HEK293 (cell line): Measurements from ENCODE around the gene FLG2.

Experiments used
- CTCF ChIA-PET: fragments of 350-600 bp; formaldehyde crosslinking; extraction: SDS; loops from one replicate; lab custom pipeline; 2021; ENCODE audit warnings: antibody characterized with exemption; lab: Yijun Ruan, JAX
- POLR2A ChIA-PET: fragments of 300-600 bp; formaldehyde crosslinking; extraction: SDS; loops from one replicate; lab custom pipeline; 2020; ENCODE audit warnings: antibody characterized with exemption, inconsistent platforms; lab: Yijun Ruan, JAX
- H3K27ac ChIP-seq: fragments of 200-500 bp; sonication (Bioruptor generic); 2 replicates; pipeline ENCODE4 v1.5.1; 2014; ENCODE audit warnings: low read depth, low read length, control low read depth, inconsistent platforms; ENCODE audit errors: extremely low read depth
- H3K36me3 ChIP-seq, 2 experiments: fragments of 200-500 bp in 1 of 2; sonication (Bioruptor generic) in 1 of 2; 1 replicate in 1 of 2; 2 replicates in 1 of 2; pipeline ENCODE4 v1.5.1; 2014 to 2017; ENCODE audit warnings: inconsistent platforms in 2 of 2, low read length in 2 of 2; ENCODE audit not compliant: control insufficient read depth in 2 of 2, insufficient read depth in 1 of 2
- H3K4me1 ChIP-seq: fragments of 200-500 bp; sonication (Bioruptor generic); 2 replicates; pipeline ENCODE4 v1.5.1; 2014; ENCODE audit warnings: mild to moderate bottlenecking, low read length, inconsistent platforms; ENCODE audit not compliant: control insufficient read depth, insufficient read depth
- H3K4me3 ChIP-seq: 2 replicates; pipeline ENCODE4 v1.5.1; 2011; ENCODE audit warnings: low read depth, mild to moderate bottlenecking, control low read depth, low read length, moderate library complexity
- H3K9me3 ChIP-seq: fragments of 200-500 bp; sonication (Bioruptor generic); 2 replicates; pipeline ENCODE4 v1.5.1; 2014; ENCODE audit warnings: low read depth, low read length, inconsistent platforms; ENCODE audit not compliant: control insufficient read depth, insufficient read depth
- FEZF1 ChIP-seq: fragments of 450-650 bp; formaldehyde crosslinking; IDR thresholded peaks from 2 replicates; pipeline ENCODE4 v1.5.1; 2016; ENCODE audit warnings: missing biosample characterization, missing genetic modification characterization
- GLIS1 ChIP-seq: fragments of 450-650 bp; formaldehyde crosslinking; IDR thresholded peaks from 2 replicates; pipeline ENCODE4 v1.5.1; 2016; ENCODE audit warnings: missing biosample characterization, missing genetic modification characterization
- SALL2 ChIP-seq: fragments of 450-650 bp; formaldehyde crosslinking; IDR thresholded peaks from 2 replicates; pipeline ENCODE4 v1.5.0; 2017; ENCODE audit warnings: missing biosample characterization, mild to moderate bottlenecking, missing genetic modification characterization, borderline replicate concordance
- ZNF10 ChIP-seq: fragments of 450-650 bp; formaldehyde crosslinking; IDR thresholded peaks from 2 replicates; pipeline ENCODE4 v1.5.1; 2017; ENCODE audit warnings: missing biosample characterization, missing genetic modification characterization
- ZNF121 ChIP-seq: fragments of 450-650 bp; formaldehyde crosslinking; IDR thresholded peaks from 2 replicates; pipeline ENCODE4 v1.5.1; 2016; ENCODE audit warnings: missing biosample characterization, missing genetic modification characterization
- ZNF140 ChIP-seq: fragments of 450-650 bp; formaldehyde crosslinking; IDR thresholded peaks from 2 replicates; pipeline ENCODE4 v1.5.1; 2016; ENCODE audit warnings: missing biosample characterization, missing genetic modification characterization
- ZNF157 ChIP-seq: fragments of 450-650 bp; formaldehyde crosslinking; IDR thresholded peaks from 2 replicates; pipeline ENCODE4 v1.5.1; 2016; ENCODE audit warnings: missing biosample characterization, missing genetic modification characterization
- ZNF19 ChIP-seq: fragments of 450-650 bp; formaldehyde crosslinking; IDR thresholded peaks from 2 replicates; pipeline ENCODE4; 2016; ENCODE audit warnings: missing biosample characterization, missing genetic modification characterization, low read depth
- ZNF223 ChIP-seq: fragments of 450-650 bp; formaldehyde crosslinking; IDR thresholded peaks from 2 replicates; pipeline ENCODE4 v1.5.1; 2016; ENCODE audit warnings: missing biosample characterization, missing genetic modification characterization
- ZNF248 ChIP-seq: fragments of 450-650 bp; formaldehyde crosslinking; IDR thresholded peaks from 2 replicates; pipeline ENCODE4 v1.5.1; 2017; ENCODE audit warnings: missing biosample characterization, missing genetic modification characterization
- ZNF394 ChIP-seq: fragments of 450-650 bp; formaldehyde crosslinking; IDR thresholded peaks from 2 replicates; pipeline ENCODE4 v1.5.1; 2016; ENCODE audit warnings: missing biosample characterization, missing genetic modification characterization, mild to moderate bottlenecking, moderate library complexity, borderline replicate concordance
- ZNF544 ChIP-seq: fragments of 450-650 bp; formaldehyde crosslinking; IDR thresholded peaks from 2 replicates; pipeline ENCODE4 v1.5.0; 2017; ENCODE audit warnings: missing biosample characterization, missing genetic modification characterization
- ZNF561 ChIP-seq: fragments of 450-650 bp; IDR thresholded peaks from 2 replicates; pipeline ENCODE4 v1.5.1; 2018; ENCODE audit warnings: missing biosample characterization, missing genetic modification characterization, borderline replicate concordance
- TF ChIP-seq, protein P1 (sequence below): fragments of 450-650 bp; formaldehyde crosslinking; IDR thresholded peaks from 2 replicates; pipeline ENCODE4 v1.5.1; 2017; ENCODE audit warnings: missing biosample characterization, missing genetic modification characterization
- TF ChIP-seq, protein P2 (sequence below): fragments of 450-650 bp; formaldehyde crosslinking; IDR thresholded peaks from 2 replicates; pipeline ENCODE4 v1.5.1; 2017; ENCODE audit warnings: missing biosample characterization, missing genetic modification characterization
- TF ChIP-seq, protein P3 (sequence below): fragments of 450-650 bp; formaldehyde crosslinking; IDR thresholded peaks from 2 replicates; pipeline ENCODE4; 2016; ENCODE audit warnings: missing biosample characterization, missing genetic modification characterization
- TF ChIP-seq, protein P4 (sequence below): fragments of 450-650 bp; formaldehyde crosslinking; optimal IDR thresholded peaks from 2 replicates; pipeline ENCODE3; 2016; ENCODE audit warnings: missing biosample characterization, mild to moderate bottlenecking, missing genetic modification characterization
- TF ChIP-seq, protein P5 (sequence below): fragments of 450-650 bp; formaldehyde crosslinking; IDR thresholded peaks from 2 replicates; pipeline ENCODE4 v1.5.1; 2016; ENCODE audit warnings: missing biosample characterization, missing genetic modification characterization

FLG2 gene

DNA sequence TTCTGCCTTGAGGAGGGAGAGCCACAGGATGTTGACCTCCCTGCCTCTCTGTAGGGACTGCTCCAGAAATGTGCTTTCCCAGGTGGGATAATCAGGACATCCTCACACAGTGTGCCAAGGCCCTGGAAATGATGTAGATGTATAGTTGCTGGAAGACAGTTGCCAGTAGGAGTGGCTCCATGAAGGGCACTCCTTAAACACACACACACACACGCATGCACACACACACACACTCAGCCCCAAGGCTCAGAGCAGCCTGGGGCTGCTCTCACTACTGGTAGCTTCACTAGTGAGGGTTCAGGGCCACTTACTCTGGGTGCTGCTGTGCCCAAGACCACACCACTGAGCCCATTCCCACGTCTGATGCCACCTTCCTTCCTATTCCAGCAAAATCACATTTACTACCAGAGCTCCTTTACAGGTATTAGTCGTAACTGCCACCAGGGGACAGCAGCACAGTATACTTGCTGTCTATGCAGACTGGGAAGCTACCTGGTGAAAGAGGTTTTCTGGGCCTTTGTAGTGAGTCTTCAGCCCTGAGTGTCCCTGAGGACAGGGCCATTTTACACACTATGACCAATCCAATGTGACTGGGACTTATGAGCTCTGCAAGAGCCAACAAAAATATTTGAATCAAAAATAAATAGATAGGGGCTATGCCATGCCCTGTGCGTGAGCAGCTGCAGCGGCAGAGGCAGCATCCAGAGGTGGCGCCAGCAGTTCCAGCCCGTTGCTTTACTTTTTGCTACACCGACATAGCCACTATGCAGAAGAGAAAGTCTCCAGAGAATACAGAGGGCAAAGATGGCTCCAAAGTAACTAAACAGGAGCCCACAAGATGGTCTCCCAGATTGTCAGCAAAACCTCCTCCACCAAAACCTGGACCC is 39.2 kb upstream of the FLG2 start:
- no peaks in the 10 kb centered on the region for H3K36me3 ChIP-seq
- no peak overlapping the region for H3K27ac ChIP-seq
- H3K4me3 ChIP-seq: no peak overlapping the region
- peaks cover 6% of the 10 kb centered on the region for H3K4me1 ChIP-seq
- ChIA-PET CTCF (interaction anchor here (0.5 to 4.7 kb wide), 26 partner anchors 10 to 1309 kb away, joined by 3 to 82 read pairs (median 5); partner anchors contain the start of gene CRNN), POLR2A (interaction anchor here (1.1 kb wide), 1 partner anchor 42 kb away, joined by 4 read pairs; no protein-coding TSS in a partner anchor)
- TF ChIP-seq, protein P1, sequence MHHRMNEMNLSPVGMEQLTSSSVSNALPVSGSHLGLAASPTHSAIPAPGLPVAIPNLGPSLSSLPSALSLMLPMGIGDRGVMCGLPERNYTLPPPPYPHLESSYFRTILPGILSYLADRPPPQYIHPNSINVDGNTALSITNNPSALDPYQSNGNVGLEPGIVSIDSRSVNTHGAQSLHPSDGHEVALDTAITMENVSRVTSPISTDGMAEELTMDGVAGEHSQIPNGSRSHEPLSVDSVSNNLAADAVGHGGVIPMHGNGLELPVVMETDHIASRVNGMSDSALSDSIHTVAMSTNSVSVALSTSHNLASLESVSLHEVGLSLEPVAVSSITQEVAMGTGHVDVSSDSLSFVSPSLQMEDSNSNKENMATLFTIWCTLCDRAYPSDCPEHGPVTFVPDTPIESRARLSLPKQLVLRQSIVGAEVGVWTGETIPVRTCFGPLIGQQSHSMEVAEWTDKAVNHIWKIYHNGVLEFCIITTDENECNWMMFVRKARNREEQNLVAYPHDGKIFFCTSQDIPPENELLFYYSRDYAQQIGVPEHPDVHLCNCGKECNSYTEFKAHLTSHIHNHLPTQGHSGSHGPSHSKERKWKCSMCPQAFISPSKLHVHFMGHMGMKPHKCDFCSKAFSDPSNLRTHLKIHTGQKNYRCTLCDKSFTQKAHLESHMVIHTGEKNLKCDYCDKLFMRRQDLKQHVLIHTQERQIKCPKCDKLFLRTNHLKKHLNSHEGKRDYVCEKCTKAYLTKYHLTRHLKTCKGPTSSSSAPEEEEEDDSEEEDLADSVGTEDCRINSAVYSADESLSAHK: no peak
- TF ChIP-seq ZNF248 (tag by site-specific recombination) (no peak), ZNF223 (tag by site-specific recombination) (no peak), ZNF121 (tag by site-specific recombination) (no peak), ZNF19 (tag by site-specific recombination) (no peak), GLIS1 (tag by site-specific recombination) (no peak), FEZF1 (tag by site-specific recombination) (no peak), SALL2 (tag by site-specific recombination) (no peak), ZNF544 (no peak), ZNF10 (tag by site-specific recombination) (no peak), ZNF394 (tag by site-specific recombination) (no peak), ZNF561 (tag by site-specific recombination) (no peak), ZNF140 (tag by site-specific recombination) (no peak), ZNF157 (tag by site-specific recombination) (no peak)
- TF ChIP-seq, protein P2, sequence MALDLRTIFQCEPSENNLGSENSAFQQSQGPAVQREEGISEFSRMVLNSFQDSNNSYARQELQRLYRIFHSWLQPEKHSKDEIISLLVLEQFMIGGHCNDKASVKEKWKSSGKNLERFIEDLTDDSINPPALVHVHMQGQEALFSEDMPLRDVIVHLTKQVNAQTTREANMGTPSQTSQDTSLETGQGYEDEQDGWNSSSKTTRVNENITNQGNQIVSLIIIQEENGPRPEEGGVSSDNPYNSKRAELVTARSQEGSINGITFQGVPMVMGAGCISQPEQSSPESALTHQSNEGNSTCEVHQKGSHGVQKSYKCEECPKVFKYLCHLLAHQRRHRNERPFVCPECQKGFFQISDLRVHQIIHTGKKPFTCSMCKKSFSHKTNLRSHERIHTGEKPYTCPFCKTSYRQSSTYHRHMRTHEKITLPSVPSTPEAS: peak; percentile 30; the same call in 1 of the 2 replicates
- TF ChIP-seq, protein P3, sequence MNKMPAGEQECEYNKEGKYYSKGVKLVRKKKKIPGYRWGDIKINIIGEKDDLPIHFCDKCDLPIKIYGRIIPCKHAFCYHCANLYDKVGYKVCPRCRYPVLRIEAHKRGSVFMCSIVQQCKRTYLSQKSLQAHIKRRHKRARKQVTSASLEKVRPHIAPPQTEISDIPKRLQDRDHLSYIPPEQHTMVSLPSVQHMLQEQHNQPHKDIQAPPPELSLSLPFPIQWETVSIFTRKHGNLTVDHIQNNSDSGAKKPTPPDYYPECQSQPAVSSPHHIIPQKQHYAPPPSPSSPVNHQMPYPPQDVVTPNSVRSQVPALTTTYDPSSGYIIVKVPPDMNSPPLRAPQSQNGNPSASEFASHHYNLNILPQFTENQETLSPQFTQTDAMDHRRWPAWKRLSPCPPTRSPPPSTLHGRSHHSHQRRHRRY: no peak
- TF ChIP-seq, protein P4, sequence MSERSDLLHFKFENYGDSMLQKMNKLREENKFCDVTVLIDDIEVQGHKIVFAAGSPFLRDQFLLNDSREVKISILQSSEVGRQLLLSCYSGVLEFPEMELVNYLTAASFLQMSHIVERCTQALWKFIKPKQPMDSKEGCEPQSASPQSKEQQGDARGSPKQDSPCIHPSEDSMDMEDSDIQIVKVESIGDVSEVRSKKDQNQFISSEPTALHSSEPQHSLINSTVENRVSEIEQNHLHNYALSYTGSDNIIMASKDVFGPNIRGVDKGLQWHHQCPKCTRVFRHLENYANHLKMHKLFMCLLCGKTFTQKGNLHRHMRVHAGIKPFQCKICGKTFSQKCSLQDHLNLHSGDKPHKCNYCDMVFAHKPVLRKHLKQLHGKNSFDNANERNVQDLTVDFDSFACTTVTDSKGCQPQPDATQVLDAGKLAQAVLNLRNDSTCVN (tag by site-specific recombination): no peak
- TF ChIP-seq, protein P5, sequence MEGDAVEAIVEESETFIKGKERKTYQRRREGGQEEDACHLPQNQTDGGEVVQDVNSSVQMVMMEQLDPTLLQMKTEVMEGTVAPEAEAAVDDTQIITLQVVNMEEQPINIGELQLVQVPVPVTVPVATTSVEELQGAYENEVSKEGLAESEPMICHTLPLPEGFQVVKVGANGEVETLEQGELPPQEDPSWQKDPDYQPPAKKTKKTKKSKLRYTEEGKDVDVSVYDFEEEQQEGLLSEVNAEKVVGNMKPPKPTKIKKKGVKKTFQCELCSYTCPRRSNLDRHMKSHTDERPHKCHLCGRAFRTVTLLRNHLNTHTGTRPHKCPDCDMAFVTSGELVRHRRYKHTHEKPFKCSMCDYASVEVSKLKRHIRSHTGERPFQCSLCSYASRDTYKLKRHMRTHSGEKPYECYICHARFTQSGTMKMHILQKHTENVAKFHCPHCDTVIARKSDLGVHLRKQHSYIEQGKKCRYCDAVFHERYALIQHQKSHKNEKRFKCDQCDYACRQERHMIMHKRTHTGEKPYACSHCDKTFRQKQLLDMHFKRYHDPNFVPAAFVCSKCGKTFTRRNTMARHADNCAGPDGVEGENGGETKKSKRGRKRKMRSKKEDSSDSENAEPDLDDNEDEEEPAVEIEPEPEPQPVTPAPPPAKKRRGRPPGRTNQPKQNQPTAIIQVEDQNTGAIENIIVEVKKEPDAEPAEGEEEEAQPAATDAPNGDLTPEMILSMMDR (tag by site-specific recombination): peak; percentile 26; the same call in 1 of the 2 replicates
- H3K9me3 ChIP-seq: no peaks in the 10 kb centered on the region
